ENCODE results near the gene CCL24. TPM values are rescaled to one million over a fixed set of nuclear protein-coding genes. Genes with fewer than 3 reads are reported as not detected.
"Not testable (repeated sequence)": the region's sequence is repeated elsewhere in the genome, so short reads cannot be mapped to it uniquely, and the experiment has no call there.

Gene CCL24, protein sequence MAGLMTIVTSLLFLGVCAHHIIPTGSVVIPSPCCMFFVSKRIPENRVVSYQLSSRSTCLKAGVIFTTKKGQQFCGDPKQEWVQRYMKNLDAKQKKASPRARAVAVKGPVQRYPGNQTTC
- under 1 TPM in 2 of 9 donors, not detected in 7; 0.60 to 0.77 TPM for total RNA-seq
- polyA plus RNA-seq = under 1 TPM in 1 of 2 donors, not detected in 1; 0.18 TPM
- long read RNA-seq, donor 1, partial matches to known transcripts = 1 of 1 reads
- long read RNA-seq, donor 1, other reads (novel, unspliced or antisense) = 0 of 1 reads
- long read RNA-seq, donor 2 = 0 reads
- long read RNA-seq, donor 3 = 0 reads

GRCh38 chr7:75813781-75814236, at the start of gene CCL24:
Gene CCL24 (minus strand): TSS chr7:75813806. CDS start chr7:75813715, 91 bp downstream.
- TF ChIP-seq POLR2A (IDR thresholded peaks at IDR 0.05) = no peak
- TF ChIP-seq, protein P1, sequence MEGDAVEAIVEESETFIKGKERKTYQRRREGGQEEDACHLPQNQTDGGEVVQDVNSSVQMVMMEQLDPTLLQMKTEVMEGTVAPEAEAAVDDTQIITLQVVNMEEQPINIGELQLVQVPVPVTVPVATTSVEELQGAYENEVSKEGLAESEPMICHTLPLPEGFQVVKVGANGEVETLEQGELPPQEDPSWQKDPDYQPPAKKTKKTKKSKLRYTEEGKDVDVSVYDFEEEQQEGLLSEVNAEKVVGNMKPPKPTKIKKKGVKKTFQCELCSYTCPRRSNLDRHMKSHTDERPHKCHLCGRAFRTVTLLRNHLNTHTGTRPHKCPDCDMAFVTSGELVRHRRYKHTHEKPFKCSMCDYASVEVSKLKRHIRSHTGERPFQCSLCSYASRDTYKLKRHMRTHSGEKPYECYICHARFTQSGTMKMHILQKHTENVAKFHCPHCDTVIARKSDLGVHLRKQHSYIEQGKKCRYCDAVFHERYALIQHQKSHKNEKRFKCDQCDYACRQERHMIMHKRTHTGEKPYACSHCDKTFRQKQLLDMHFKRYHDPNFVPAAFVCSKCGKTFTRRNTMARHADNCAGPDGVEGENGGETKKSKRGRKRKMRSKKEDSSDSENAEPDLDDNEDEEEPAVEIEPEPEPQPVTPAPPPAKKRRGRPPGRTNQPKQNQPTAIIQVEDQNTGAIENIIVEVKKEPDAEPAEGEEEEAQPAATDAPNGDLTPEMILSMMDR (IDR thresholded peaks at IDR 0.05) = no peak
- 41 to 55% (median 53%) methylated on average over 7 of the region's 7 CpGs for WGBS, 4 donors
- no peaks in the 10 kb centered on the region for H3K9me3 ChIP-seq
- ATAC-seq = peak in 2 of 4 donors; percentile 14 to 39
- H3K36me3 ChIP-seq = no peaks in the 10 kb centered on the region
- peaks cover 0 to 20% (median 0%) of the 10 kb centered on the region in 12 donors for H3K4me1 ChIP-seq
- intact Hi-C loops (cut with DNase I) = no loop called here
- H3K4me3 ChIP-seq = no peak within 1 kb of the TSS
- no peak within 1 kb of the TSS for H3K27ac ChIP-seq
- DNase-seq = peak in 1 of 5 donors; percentile 53
- H3K27me3 ChIP-seq = no peaks in the 10 kb centered on the region

- Histone ChIP-seq H3K9me3 (peaks cover 0 to 5% (median 0%) of the 10 kb centered on the region in 12 donors), H3K27me3 (no peaks in the 10 kb centered on the region), H3K4me3 (no peak overlapping the region), H3K4me1 (peaks cover 0 to 16% (median 2%) of the 10 kb centered on the region in 12 donors), H3K27ac (peak overlapping the region in 6 of 12 donors; percentile 14 to 56 (median 24)), H3K36me3 (no peaks in the 10 kb centered on the region)
- WGBS, 4 donors = 61 to 75% (median 71%) methylated on average over 4 of the region's 4 CpGs
- no peak for TF ChIP-seq POLR2A (IDR thresholded peaks at IDR 0.05)
- TF ChIP-seq, protein P1 (IDR thresholded peaks at IDR 0.05) = no peak
- DNase-seq = no peak
- peak; percentile 39 to 83 (median 76) for ATAC-seq
- intact Hi-C loops (cut with DNase I) = loop anchor here in 3 of 10 donors (10.0 kb wide), 2 partner anchors 263 to 273 kb away; no protein-coding TSS in a partner anchor
Observed at GRCh38 chr7:75861636-75862035, 48.0 kb upstream of the CCL24 start.

GRCh38 chr7:75858410-75858809, 44.8 kb upstream of the CCL24 start:
- ATAC-seq (no peak), DNase-seq (no peak)
- Histone ChIP-seq H3K4me3 (no peak overlapping the region), H3K36me3 (no peaks in the 10 kb centered on the region), H3K27ac (no peak overlapping the region), H3K9me3 (peaks cover 0 to 5% (median 0%) of the 10 kb centered on the region in 12 donors), H3K27me3 (no peaks in the 10 kb centered on the region), H3K4me1 (peaks cover 0 to 11% (median 0%) of the 10 kb centered on the region in 12 donors)
- TF ChIP-seq POLR2A (IDR thresholded peaks at IDR 0.05) = no peak
- TF ChIP-seq, protein P1 (IDR thresholded peaks at IDR 0.05) = no peak
- intact Hi-C loops (cut with DNase I) = no loop called here

DNA sequence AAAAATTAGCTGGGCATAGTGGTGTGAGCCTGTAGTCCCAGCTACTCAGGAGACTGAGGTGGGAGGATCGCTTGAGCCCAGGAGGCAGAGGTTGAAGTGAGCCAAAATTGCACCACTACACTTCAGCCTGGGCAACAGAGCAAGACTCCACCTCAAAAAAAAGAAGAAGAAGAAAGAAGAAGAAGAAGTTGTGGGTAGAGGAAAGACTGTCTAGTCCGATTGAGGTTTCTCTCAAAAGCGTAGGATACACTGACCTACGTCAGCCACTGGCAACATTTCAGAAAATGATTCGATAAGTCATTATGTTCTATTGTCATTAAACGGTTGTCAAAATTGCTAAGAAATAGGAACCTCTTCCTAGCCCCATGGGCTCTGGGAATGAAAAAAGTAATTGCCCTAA, 42.9 kb upstream of the CCL24 start:
- 79 to 85% (median 82%) methylated on average over 6 of the region's 6 CpGs for WGBS, 4 donors
- ATAC-seq (peak in 2 of 4 donors; percentile 56 to 66), DNase-seq (no peak)
- Histone ChIP-seq H3K27ac (peak overlapping the region in 1 of 12 donors; percentile 48), H3K36me3 (no peaks in the 10 kb centered on the region), H3K4me1 (peaks cover 0 to 4% (median 0%) of the 10 kb centered on the region in 12 donors), H3K9me3 (peaks cover 0 to 5% (median 0%) of the 10 kb centered on the region in 12 donors), H3K27me3 (no peaks in the 10 kb centered on the region), H3K4me3 (no peak overlapping the region)
- no peak for TF ChIP-seq POLR2A (IDR thresholded peaks at IDR 0.05)
- TF ChIP-seq, protein P1 (IDR thresholded peaks at IDR 0.05) = no peak
- intact Hi-C loops (cut with DNase I) = no loop called here

- DNase-seq; H3K27me3 ChIP-seq; H3K36me3 ChIP-seq; intact Hi-C loops (cut with DNase I); H3K9me3 ChIP-seq; H3K27ac ChIP-seq; H3K4me3 ChIP-seq; ATAC-seq: not testable (repeated sequence)
- H3K4me1 ChIP-seq = peaks cover 0 to 16% (median 0%) of the 10 kb centered on the region in 12 donors
- WGBS, 4 donors = 85 to 96% (median 94%) methylated on average over 10 of the region's 10 CpGs
Observed at GRCh38 chr7:75854813-75855345, 41.3 kb upstream of the CCL24 start.
